GM12873 (cell line): ENCODE results near the gene ZNF609.

ENCODE experiments used
- CTCF ChIP-seq: IDR thresholded peaks from 2 replicates; pipeline ENCODE4 v1.5.1; 2012; ENCODE audit warnings: low read depth, mild to moderate bottlenecking, moderate library complexity, low read length, control low read depth; ENCODE audit not compliant: insufficient read depth; ENCODE audit errors: missing control alignments

ZNF609 gene

GRCh38 chr15:64560998-64561397 is 100.6 kb downstream of the ZNF609 start:
- no peak for TF ChIP-seq CTCF

GRCh38 chr15:64562003-64562640 is 101.7 kb downstream of the ZNF609 start:
- no peak for TF ChIP-seq CTCF

- TF ChIP-seq CTCF: no peak
Measured at GRCh38 chr15:64566102-64566501, 105.7 kb downstream of the ZNF609 start.

GRCh38 chr15:64566629-64567427 is 106.5 kb downstream of the ZNF609 start:
- no peak for TF ChIP-seq CTCF

- no peak for TF ChIP-seq CTCF
Measured at GRCh38 chr15:64568765-64569164, 108.4 kb downstream of the ZNF609 start.

- TF ChIP-seq CTCF: no peak
Measured at GRCh38 chr15:64571857-64572291, 111.5 kb downstream of the ZNF609 start.

- no peak for TF ChIP-seq CTCF
Measured at GRCh38 chr15:64572856-64573255, 112.5 kb downstream of the ZNF609 start.
